Glutamatergic neuron (in vitro differentiated cells): Measurements from ENCODE around the gene MAGI1. TPM values are rescaled to one million over a fixed set of nuclear protein-coding genes. Genes with fewer than 3 reads are reported as not detected.

Experiments used
- DNase-seq: peaks from one replicate; pipeline ENCODE4 v3.0.0; 2022
- H3K27ac Mint-ChIP-seq: one replicate; pipeline ENCODE4 v1.8.0; 2020; ENCODE audit warnings: mild to moderate bottlenecking, mixed read lengths, inconsistent platforms; ENCODE audit not compliant: unreplicated experiment
- H3K27me3 Mint-ChIP-seq: one replicate; pipeline ENCODE4 v1.8.0; 2020; ENCODE audit warnings: mild to moderate bottlenecking, moderate library complexity, mixed read lengths, inconsistent platforms; ENCODE audit not compliant: unreplicated experiment
- H3K36me3 Mint-ChIP-seq: one replicate; pipeline ENCODE4 v1.8.0; 2020; ENCODE audit warnings: mild to moderate bottlenecking, mixed read lengths, inconsistent platforms; ENCODE audit not compliant: unreplicated experiment
- H3K4me1 Mint-ChIP-seq: one replicate; pipeline ENCODE4 v1.8.0; 2020; ENCODE audit warnings: mild to moderate bottlenecking, low read depth, mixed read lengths, inconsistent platforms; ENCODE audit not compliant: unreplicated experiment
- H3K4me3 Mint-ChIP-seq: one replicate; pipeline ENCODE4 v1.8.0; 2020; ENCODE audit warnings: mild to moderate bottlenecking, mixed read lengths, inconsistent platforms; ENCODE audit not compliant: unreplicated experiment
- H3K9me3 Mint-ChIP-seq: one replicate; pipeline ENCODE4 v1.8.0; 2020; ENCODE audit warnings: mild to moderate bottlenecking, moderate library complexity, mixed read lengths, inconsistent platforms; ENCODE audit not compliant: unreplicated experiment
- total RNA-seq: library from RNA; stranded (reverse); fragmentation: NEBNext Ultra II Directional; extraction: Animal tissue kit (Norgen Biotek cat#: 25700); gene quantifications from one replicate; pipeline ENCODE4 v1.2.1, GENCODE V29; 2021; ENCODE audit not compliant: unreplicated experiment
- TF ChIP-seq, protein P1 (sequence below): fragments of 200-600 bp; sonication (generic); IDR thresholded peaks from one replicate; pipeline ENCODE4 v1.5.0; 2021; ENCODE audit not compliant: partially characterized antibody, unreplicated experiment

MAGI1 gene
- total RNA-seq, 1 donor from 2014 or later = 46.5 TPM

DNA sequence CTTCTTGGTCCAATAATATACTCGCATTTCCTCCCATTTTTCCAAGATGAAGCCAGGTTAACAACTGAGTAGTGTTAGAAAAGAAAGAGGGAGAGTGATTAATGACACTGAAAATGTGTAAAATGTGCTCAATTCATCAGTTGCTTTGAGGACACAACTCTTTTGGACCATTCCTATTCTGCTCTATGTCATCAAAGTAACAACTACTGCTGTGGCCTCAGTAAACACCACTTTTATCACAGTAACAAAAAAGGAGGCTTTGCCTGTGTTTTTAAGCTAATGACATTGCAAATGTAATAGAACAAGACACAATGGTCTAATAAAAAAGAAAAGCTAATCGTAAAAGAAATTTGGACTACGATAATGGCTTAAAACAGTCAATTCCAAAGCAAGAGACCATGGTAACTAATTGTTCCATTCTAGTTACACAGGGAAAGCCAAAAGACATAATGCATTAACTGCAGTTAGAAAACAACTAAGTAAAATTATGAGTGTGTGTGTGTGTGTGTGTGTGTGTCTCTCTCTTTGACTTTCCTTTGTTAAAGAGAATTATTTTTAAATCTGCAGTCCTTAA lies 221.1 kb downstream of the MAGI1 start:
- TF ChIP-seq, protein P1, sequence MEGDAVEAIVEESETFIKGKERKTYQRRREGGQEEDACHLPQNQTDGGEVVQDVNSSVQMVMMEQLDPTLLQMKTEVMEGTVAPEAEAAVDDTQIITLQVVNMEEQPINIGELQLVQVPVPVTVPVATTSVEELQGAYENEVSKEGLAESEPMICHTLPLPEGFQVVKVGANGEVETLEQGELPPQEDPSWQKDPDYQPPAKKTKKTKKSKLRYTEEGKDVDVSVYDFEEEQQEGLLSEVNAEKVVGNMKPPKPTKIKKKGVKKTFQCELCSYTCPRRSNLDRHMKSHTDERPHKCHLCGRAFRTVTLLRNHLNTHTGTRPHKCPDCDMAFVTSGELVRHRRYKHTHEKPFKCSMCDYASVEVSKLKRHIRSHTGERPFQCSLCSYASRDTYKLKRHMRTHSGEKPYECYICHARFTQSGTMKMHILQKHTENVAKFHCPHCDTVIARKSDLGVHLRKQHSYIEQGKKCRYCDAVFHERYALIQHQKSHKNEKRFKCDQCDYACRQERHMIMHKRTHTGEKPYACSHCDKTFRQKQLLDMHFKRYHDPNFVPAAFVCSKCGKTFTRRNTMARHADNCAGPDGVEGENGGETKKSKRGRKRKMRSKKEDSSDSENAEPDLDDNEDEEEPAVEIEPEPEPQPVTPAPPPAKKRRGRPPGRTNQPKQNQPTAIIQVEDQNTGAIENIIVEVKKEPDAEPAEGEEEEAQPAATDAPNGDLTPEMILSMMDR = no peak
- no peak for DNase-seq
- Mint-ChIP-seq H3K4me3 (no peak overlapping the region), H3K36me3 (no peaks in the 10 kb centered on the region), H3K4me1 (no peaks in the 10 kb centered on the region), H3K9me3 (no peaks in the 10 kb centered on the region), H3K27ac (no peak overlapping the region), H3K27me3 (no peaks in the 10 kb centered on the region)

GRCh38 chr3:65816208-65816607 lies 222.5 kb downstream of the MAGI1 start:
- Mint-ChIP-seq H3K27ac (no peak overlapping the region), H3K4me1 (peaks cover 3% of the 10 kb centered on the region), H3K4me3 (no peak overlapping the region), H3K9me3 (no peaks in the 10 kb centered on the region), H3K36me3 (no peaks in the 10 kb centered on the region), H3K27me3 (no peaks in the 10 kb centered on the region)
- TF ChIP-seq, protein P1 = no peak
- DNase-seq = no peak

GRCh38 chr3:65814845-65815578 lies 223.7 kb downstream of the MAGI1 start:
- Mint-ChIP-seq H3K27me3 (no peaks in the 10 kb centered on the region), H3K4me1 (peaks cover 3% of the 10 kb centered on the region), H3K36me3 (no peaks in the 10 kb centered on the region), H3K4me3 (no peak overlapping the region), H3K27ac (no peak overlapping the region), H3K9me3 (no peaks in the 10 kb centered on the region)
- no peak for DNase-seq
- TF ChIP-seq, protein P1 = no peak

GRCh38 chr3:65811892-65812291 lies 226.8 kb downstream of the MAGI1 start:
- no peak for DNase-seq
- no peaks in the 10 kb centered on the region for H3K36me3 Mint-ChIP-seq

More at GRCh38 chr3:65811892-65812291, 226.8 kb downstream of the MAGI1 start:
- peaks cover 3% of the 10 kb centered on the region for H3K4me1 Mint-ChIP-seq
- H3K4me3 Mint-ChIP-seq = no peak overlapping the region
- peaks cover 4% of the 10 kb centered on the region for H3K9me3 Mint-ChIP-seq
- H3K27me3 Mint-ChIP-seq = no peaks in the 10 kb centered on the region
- TF ChIP-seq, protein P1 = no peak
- no peak overlapping the region for H3K27ac Mint-ChIP-seq
